GM12878 (cell line): Measurements from ENCODE around the gene NUDT7. TPM values are rescaled to one million over a fixed set of nuclear protein-coding genes. Genes with fewer than 3 reads are reported as not detected.

Source experiments
- ATAC-seq: fragments of 200-7000 bp; cut with Tn5 transposase; 3 replicates; pipeline ENCODE4 v1.9.1; 2020; ENCODE audit warnings: mild to moderate bottlenecking, moderate library complexity
- BruUV-seq: library from RNA; stranded (reverse); fragments of 400-500 nt; replicated peaks from 2 replicates; lab custom pipeline; 2021; lab: Mats Ljungman, UMichigan
- CTCF ChIA-PET: fragments of 300-600 bp; sonication (Branson Sonifier 250); formaldehyde crosslinking; extraction: SDS; loops from one replicate; lab custom pipeline; 2021; ENCODE audit warnings: inconsistent platforms; lab: Yijun Ruan, JAX
- POLR2A ChIA-PET: fragments of 350-600 bp; formaldehyde crosslinking; extraction: SDS; loops from one replicate; lab custom pipeline; 2021; ENCODE audit warnings: inconsistent platforms; lab: Charles Lee
- RAD21 ChIA-PET: fragments of 300-600 bp; sonication (Branson Sonifier 250); formaldehyde crosslinking; loops from one replicate; lab custom pipeline; 2023; ENCODE audit warnings: antibody characterized with exemption; ENCODE audit not compliant: unreplicated experiment; lab: Charles Lee
- SMC1A ChIA-PET: fragments of 300-600 bp; sonication (Branson Sonifier 250); formaldehyde crosslinking; loops from one replicate; lab custom pipeline; 2023; ENCODE audit not compliant: unreplicated experiment, uncharacterized antibody; lab: Charles Lee
- DNase-seq: peaks from one replicate; pipeline ENCODE4 v3.0.0-alpha.2; 2011; ENCODE audit warnings: low read depth, low spot score
- FAIRE-seq: peaks from 3 replicates; lab custom pipeline; 2011; peaks lifted over from hg19 to GRCh38; lab: Jason Lieb, UNC
- H2AFZ ChIP-seq: 2 replicates; pipeline ENCODE4 v1.6.0; 2011; ENCODE audit warnings: low read depth, low read length, control low read depth; ENCODE audit not compliant: control insufficient read depth
- H3K27ac ChIP-seq: 2 replicates; pipeline ENCODE4 v1.5.1; 2011; ENCODE audit warnings: control low read depth; ENCODE audit not compliant: control insufficient read depth, insufficient read depth
- H3K27me3 ChIP-seq, 2 experiments: replicated peaks in 1 of 2; 2 replicates each; pipeline versions ENCODE4 v1.6.0 to v1.6.1; 2011; ENCODE audit warnings: low read length in 1 of 2; ENCODE audit not compliant: control insufficient read depth in 2 of 2, insufficient read depth in 2 of 2
- H3K36me3 ChIP-seq, 2 experiments: 2 replicates each; pipeline ENCODE4 v1.5.1; 2011; ENCODE audit warnings: low read length in 1 of 2; ENCODE audit not compliant: control insufficient read depth in 2 of 2, insufficient read depth in 2 of 2
- H3K4me1 ChIP-seq: 2 replicates; pipeline ENCODE4 v1.6.1; 2011; ENCODE audit warnings: mild to moderate bottlenecking, low read length, moderate library complexity, mixed read lengths; ENCODE audit not compliant: control insufficient read depth, insufficient read depth
- H3K4me2 ChIP-seq: 2 replicates; pipeline ENCODE4 v1.6.0; 2011; ENCODE audit warnings: control low read depth; ENCODE audit not compliant: control insufficient read depth, insufficient read depth
- H3K4me3 ChIP-seq: fragments of 200-600 bp; sonication (generic); 2 replicates; pipeline ENCODE4 v1.5.1; 2016
- H3K79me2 ChIP-seq: 2 replicates; pipeline ENCODE4 v1.6.0; 2011; ENCODE audit warnings: low read length; ENCODE audit not compliant: control insufficient read depth, insufficient read depth
- H3K9ac ChIP-seq: 2 replicates; pipeline ENCODE4 v1.8.0; 2011; ENCODE audit warnings: low read length, control low read depth, mixed read lengths; ENCODE audit not compliant: control insufficient read depth, insufficient read depth
- H3K9me3 ChIP-seq: replicated peaks from 3 replicates; pipeline ENCODE4 v1.5.1; 2011; ENCODE audit warnings: mild to moderate bottlenecking, low read length; ENCODE audit not compliant: control insufficient read depth, insufficient read depth
- H4K20me1 ChIP-seq: 2 replicates; pipeline ENCODE4 v1.6.0; 2011; ENCODE audit not compliant: control insufficient read depth, insufficient read depth
- CBX3 ChIP-seq: fragments of 200-600 bp; sonication (generic); IDR thresholded peaks from 2 replicates; pipeline ENCODE4 v1.6.1; 2016; ENCODE audit warnings: low read depth, borderline replicate concordance
- CHD4 ChIP-seq: fragments of 200-600 bp; sonication (generic); IDR thresholded peaks from 2 replicates; pipeline ENCODE4 v1.6.1; 2016; ENCODE audit warnings: mild to moderate bottlenecking
- CREB1 ChIP-seq: IDR thresholded peaks from 2 replicates; pipeline ENCODE4 v1.6.1; 2012; ENCODE audit warnings: low read depth, mild to moderate bottlenecking, inconsistent platforms
- CREM ChIP-seq: IDR thresholded peaks from 2 replicates; pipeline ENCODE4 v1.6.1; 2014; ENCODE audit warnings: antibody characterized with exemption, low read depth
- FOXM1 ChIP-seq: IDR thresholded peaks from 2 replicates; pipeline ENCODE4 v1.6.1; 2012; ENCODE audit warnings: low read depth, mild to moderate bottlenecking, inconsistent platforms, low read length, moderate library complexity
- GATAD2B ChIP-seq: fragments of 450-650 bp; conservative IDR thresholded peaks from 2 replicates; pipeline ENCODE4 v1.6.1; 2017; ENCODE audit warnings: low read depth, mild to moderate bottlenecking, moderate library complexity
- NR2C1 ChIP-seq: fragments of 450-650 bp; IDR thresholded peaks from 2 replicates; pipeline ENCODE4 v1.6.1; 2017; ENCODE audit warnings: antibody characterized with exemption, mild to moderate bottlenecking, moderate library complexity
- RB1 ChIP-seq: fragments of 450-650 bp; formaldehyde crosslinking; IDR thresholded peaks from 2 replicates; pipeline ENCODE4 v1.6.1; 2017; ENCODE audit warnings: mild to moderate bottlenecking, borderline replicate concordance
- SMAD1 ChIP-seq: fragments of 450-650 bp; IDR thresholded peaks from 2 replicates; pipeline ENCODE4 v1.6.1; 2018; ENCODE audit warnings: mild to moderate bottlenecking, low read depth; ENCODE audit not compliant: partially characterized antibody
- YBX1 ChIP-seq: fragments of 450-650 bp; IDR thresholded peaks from 2 replicates; pipeline ENCODE4 v1.6.1; 2016; ENCODE audit warnings: antibody characterized with exemption
- ZNF207 ChIP-seq: fragments of 450-650 bp; IDR thresholded peaks from 2 replicates; pipeline ENCODE4 v1.6.1; 2014; ENCODE audit warnings: antibody characterized with exemption, mild to moderate bottlenecking, borderline replicate concordance
- WGBS: methylation state at CpG from one replicate; pipeline ENCODE4 v1.1.6; 2016; ENCODE audit warnings: low lambda C conversion rate; ENCODE audit not compliant: insufficient replicate concordance, insufficient coverage; ENCODE audit errors: missing lambda C conversion rate; 5-methylcytosine and 5-hydroxymethylcytosine counted together
- in situ Hi-C: fragments of 300-500 bp; cut with MboI; formaldehyde crosslinking; loops from 9 replicates; pipeline ENCODE4 v1.14.3; 2018; ENCODE audit warnings: mixed read lengths
- intact Hi-C: fragments of 100-400 bp; cut with micrococcal nuclease; formaldehyde crosslinking; loops from one replicate; pipeline ENCODE4 v1.14.2; 2022; ENCODE audit not compliant: unreplicated experiment
- polyA plus RNA-seq, 11 experiments: library from polyadenylated mRNA; depleted of rRNA in 4 of 11; unstranded in 6 of 11; stranded (reverse) in 5 of 11; fragments of >200 nt; fragmentation: Nextera tagmentation in 4 of 11; fragmentation: Illumina TruSeq in 1 of 11; extraction: Ambion mirVana in 4 of 11; extraction: Trizol in 1 of 11; gene quantifications; 1 replicate in 1 of 11; 2 replicates in 10 of 11; pipeline versions ENCODE4 v1.2.1 to v1.2.3, GENCODE V29; 2011 to 2016; ENCODE audit warnings: inconsistent platforms in 2 of 11, missing spikeins in 2 of 11, low read depth in 1 of 11
- total RNA-seq, 4 experiments: library from RNA; depleted of rRNA in 3 of 4; stranded (reverse); fragments of >200 nt in 3 of 4; fragmentation: Illumina TruSeq in 1 of 4; extraction: Trizol in 1 of 4; gene quantifications; 2 replicates each; pipeline versions ENCODE4 v1.2.1 to v1.2.3, GENCODE V29; 2013 to 2021
- TF ChIP-seq, protein P1 (sequence below): IDR thresholded peaks from 2 replicates; pipeline ENCODE4 v1.6.1; 2012; ENCODE audit warnings: low read depth, low read length, improper control_type of control experiment
- TF ChIP-seq, protein P2 (sequence below): fragments of 450-650 bp; formaldehyde crosslinking; IDR thresholded peaks from 2 replicates; pipeline ENCODE4 v1.4.0; 2022; ENCODE audit warnings: mild to moderate bottlenecking, moderate library complexity
- TF ChIP-seq, protein P3 (sequence below): fragments of 450-650 bp; IDR thresholded peaks from 2 replicates; pipeline ENCODE4 v1.6.1; 2016; ENCODE audit warnings: mild to moderate bottlenecking, moderate library complexity, borderline replicate concordance

NUDT7 gene
- total and polyA plus RNA-seq, 10 of the 15 experiments (the other 5 are each of a cell fraction or from before 2014, with no cell fraction given): 2.8 to 14.3 (median 5.2) TPM

DNA sequence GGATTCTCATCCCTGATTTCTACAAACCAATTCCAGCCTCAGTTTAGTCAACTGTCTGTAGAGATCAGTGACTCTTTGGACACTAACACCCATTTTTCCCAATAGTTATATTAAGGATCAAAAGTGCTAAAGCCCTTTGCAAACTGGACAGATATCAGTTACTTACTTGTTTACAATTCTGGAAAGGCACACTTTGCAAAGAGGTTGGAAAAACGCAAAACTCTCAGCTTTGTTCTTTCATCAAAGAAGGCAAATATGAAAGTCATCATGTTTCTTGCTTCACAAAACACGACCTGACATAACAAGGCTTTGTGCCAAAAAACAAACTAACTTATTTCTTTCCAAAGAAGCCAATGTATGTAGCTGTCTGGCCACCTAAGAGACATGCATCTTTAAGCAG, 39.9 kb downstream of the NUDT7 start:
- no TSS peak for BruUV-seq
- ATAC-seq (no peak), DNase-seq (no peak), FAIRE-seq (no peak)
- H2AFZ ChIP-seq: no peak overlapping the region
- H3K9me3 ChIP-seq: no peaks in the 10 kb centered on the region
- no peaks in the 10 kb centered on the region for H4K20me1 ChIP-seq
- intact Hi-C loops (no loop called here), in situ Hi-C loops (no loop called here)
- RAD21 ChIA-PET: no interaction called here
- H3K4me1 ChIP-seq: no peaks in the 10 kb centered on the region
- 0% methylated on average over 2 of the region's 2 CpGs for WGBS
- no peak overlapping the region for H3K27ac ChIP-seq
- no peaks in the 10 kb centered on the region; a peak in 1 of 4 replicates for H3K27me3 ChIP-seq
- SMC1A ChIA-PET: no interaction called here
- no peak overlapping the region for H3K4me2 ChIP-seq
- CTCF ChIA-PET: no interaction called here
- POLR2A ChIA-PET: no interaction called here
- H3K36me3 ChIP-seq: no peaks in the 10 kb centered on the region
- no peak overlapping the region for H3K4me3 ChIP-seq
- H3K79me2 ChIP-seq: no peaks in the 10 kb centered on the region
- no peak overlapping the region for H3K9ac ChIP-seq
- TF ChIP-seq CBX3 (no peak), CREB1 (no peak), NR2C1 (no peak), ZNF207 (no peak), SMAD1 (no peak), CHD4 (no peak), YBX1 (no peak), RB1 (no peak), FOXM1 (no peak), CREM (no peak), GATAD2B (no peak)
- TF ChIP-seq, protein P1, sequence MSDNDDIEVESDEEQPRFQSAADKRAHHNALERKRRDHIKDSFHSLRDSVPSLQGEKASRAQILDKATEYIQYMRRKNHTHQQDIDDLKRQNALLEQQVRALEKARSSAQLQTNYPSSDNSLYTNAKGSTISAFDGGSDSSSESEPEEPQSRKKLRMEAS: no peak
- TF ChIP-seq, protein P2, sequence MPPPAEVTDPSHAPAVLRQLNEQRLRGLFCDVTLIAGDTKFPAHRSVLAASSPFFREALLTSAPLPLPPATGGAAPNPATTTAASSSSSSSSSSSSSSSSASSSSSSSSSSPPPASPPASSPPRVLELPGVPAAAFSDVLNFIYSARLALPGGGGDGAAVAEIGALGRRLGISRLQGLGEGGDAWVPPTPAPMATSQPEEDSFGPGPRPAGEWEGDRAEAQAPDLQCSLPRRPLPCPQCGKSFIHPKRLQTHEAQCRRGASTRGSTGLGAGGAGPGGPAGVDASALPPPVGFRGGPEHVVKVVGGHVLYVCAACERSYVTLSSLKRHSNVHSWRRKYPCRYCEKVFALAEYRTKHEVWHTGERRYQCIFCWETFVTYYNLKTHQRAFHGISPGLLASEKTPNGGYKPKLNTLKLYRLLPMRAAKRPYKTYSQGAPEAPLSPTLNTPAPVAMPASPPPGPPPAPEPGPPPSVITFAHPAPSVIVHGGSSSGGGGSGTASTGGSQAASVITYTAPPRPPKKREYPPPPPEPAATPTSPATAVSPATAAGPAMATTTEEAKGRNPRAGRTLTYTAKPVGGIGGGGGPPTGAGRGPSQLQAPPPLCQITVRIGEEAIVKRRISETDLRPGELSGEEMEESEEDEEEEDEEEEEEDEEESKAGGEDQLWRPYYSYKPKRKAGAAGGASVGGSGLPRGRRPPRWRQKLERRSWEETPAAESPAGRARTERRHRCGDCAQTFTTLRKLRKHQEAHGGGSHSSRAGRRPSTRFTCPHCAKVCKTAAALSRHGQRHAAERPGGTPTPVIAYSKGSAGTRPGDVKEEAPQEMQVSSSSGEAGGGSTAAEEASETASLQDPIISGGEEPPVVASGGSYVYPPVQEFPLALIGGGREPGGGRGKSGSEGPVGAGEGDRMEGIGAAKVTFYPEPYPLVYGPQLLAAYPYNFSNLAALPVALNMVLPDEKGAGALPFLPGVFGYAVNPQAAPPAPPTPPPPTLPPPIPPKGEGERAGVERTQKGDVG: no peak
- TF ChIP-seq, protein P3, sequence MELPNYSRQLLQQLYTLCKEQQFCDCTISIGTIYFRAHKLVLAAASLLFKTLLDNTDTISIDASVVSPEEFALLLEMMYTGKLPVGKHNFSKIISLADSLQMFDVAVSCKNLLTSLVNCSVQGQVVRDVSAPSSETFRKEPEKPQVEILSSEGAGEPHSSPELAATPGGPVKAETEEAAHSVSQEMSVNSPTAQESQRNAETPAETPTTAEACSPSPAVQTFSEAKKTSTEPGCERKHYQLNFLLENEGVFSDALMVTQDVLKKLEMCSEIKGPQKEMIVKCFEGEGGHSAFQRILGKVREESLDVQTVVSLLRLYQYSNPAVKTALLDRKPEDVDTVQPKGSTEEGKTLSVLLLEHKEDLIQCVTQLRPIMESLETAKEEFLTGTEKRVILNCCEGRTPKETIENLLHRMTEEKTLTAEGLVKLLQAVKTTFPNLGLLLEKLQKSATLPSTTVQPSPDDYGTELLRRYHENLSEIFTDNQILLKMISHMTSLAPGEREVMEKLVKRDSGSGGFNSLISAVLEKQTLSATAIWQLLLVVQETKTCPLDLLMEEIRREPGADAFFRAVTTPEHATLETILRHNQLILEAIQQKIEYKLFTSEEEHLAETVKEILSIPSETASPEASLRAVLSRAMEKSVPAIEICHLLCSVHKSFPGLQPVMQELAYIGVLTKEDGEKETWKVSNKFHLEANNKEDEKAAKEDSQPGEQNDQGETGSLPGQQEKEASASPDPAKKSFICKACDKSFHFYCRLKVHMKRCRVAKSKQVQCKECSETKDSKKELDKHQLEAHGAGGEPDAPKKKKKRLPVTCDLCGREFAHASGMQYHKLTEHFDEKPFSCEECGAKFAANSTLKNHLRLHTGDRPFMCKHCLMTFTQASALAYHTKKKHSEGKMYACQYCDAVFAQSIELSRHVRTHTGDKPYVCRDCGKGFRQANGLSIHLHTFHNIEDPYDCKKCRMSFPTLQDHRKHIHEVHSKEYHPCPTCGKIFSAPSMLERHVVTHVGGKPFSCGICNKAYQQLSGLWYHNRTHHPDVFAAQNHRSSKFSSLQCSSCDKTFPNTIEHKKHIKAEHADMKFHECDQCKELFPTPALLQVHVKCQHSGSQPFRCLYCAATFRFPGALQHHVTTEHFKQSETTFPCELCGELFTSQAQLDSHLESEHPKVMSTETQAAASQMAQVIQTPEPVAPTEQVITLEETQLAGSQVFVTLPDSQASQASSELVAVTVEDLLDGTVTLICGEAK: no peak
